HG03064 (cell line): ENCODE data around the gene KDM6B.
A peak's percentile ranks its signal among the peaks of the same experiment; 100 is the strongest.
"Not testable (repeated sequence)": the region's sequence is repeated elsewhere in the genome, so short reads cannot be mapped to it uniquely, and the experiment has no call there.

Experiments
- ATAC-seq: cut with Tn5 transposase; IDR thresholded peaks from one replicate; pipeline ENCODE4 v1.9.1; 2021; ENCODE audit warnings: low read depth; ENCODE audit not compliant: unreplicated experiment

The KDM6B gene

GRCh38 chr17:7833795-7834541 lies at the start of gene KDM6B:
TSS of gene KDM6B (plus strand) at chr17:7834217. CDS start at chr17:7845555, 11,338 bp downstream.
- peak; percentile 44 for ATAC-seq

DNA sequence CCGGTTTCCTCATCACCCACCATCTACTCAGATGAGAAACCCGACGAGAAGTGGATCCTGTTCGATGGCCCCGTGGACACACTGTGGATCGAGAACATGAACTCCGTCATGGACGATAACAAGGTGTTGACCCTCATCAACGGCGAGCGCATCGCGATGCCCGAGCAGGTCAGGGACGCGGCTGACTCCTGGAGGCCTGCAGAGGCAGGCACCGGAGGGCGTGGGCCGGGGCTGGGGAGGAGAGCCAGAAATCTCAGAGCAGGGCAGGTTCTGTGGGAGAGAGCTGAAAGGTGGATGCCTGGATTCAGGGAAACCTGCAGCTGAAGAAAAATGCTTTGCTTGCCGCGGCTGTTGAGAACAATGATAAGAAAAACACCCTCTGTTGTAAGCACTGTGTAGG lies 47.2 kb upstream of the KDM6B start:
- no peak for ATAC-seq

- ATAC-seq, result no peak
Observed at GRCh38 chr17:7789131-7789530, 44.9 kb upstream of the KDM6B start.

DNA sequence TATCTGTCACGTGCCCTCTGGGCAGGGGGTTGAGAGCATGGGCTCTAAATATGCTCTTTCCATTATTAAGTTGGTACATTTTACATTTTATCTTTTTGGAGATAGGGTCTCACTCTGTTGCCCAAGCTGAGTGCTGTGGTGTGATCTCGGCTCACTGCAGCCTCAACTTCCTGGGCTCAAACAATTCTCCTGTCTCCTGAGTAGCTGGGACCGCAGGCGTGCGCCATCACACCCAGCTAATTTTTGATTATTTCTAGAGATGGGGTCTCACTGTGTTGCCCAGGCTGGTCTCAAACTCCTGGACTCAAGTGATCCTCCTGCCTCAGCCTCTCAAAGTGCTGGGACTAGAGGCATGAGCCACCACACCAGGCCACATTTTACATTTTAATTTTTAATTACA lies 43.9 kb upstream of the KDM6B start:
- ATAC-seq, result no peak

DNA sequence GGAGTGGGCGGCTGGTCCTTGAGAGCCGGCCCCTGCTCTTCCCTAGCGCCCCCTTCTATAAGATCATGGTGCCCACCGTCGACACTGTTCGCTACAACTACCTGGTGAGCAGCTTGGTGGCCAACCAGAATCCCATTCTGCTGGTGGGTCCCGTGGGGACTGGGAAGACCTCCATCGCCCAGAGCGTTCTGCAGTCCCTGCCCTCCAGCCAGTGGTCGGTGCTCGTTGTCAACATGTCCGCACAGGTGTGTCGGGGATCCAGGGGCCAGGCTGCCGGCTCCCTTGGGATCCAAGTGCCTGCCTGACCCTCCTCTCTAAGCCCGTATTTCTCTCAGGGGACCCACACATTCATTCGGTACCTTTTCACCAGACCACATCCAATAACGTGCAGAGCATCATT lies 41.4 kb upstream of the KDM6B start:
- ATAC-seq, result no peak

DNA sequence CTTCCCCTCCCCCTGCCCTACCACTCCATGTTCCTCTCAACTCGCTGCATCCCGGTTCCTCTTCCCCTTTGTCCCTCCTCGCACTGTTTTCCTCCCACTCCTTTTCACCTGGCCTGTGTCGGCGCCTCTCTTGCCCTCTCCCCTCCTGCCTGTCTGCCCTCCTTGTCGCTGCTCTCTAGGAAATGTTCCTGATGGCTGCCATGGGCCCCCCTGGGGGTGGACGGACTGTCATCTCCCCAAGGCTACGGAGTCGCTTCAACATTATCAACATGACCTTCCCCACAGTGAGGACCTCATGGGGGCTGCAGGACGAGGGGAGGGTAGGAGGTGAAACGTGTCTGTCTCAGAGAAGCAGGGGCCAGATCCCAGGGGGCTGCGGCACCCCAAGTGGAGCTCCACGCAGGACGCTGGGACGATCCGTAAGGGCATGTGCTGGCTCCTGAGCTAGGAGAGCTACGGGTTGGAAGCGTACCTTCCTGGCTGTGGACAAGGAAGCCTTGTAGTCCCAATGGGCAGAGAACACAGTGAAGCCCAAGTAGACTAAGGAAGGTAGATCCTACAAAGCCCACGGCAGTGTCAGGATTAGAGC lies 39.8 kb upstream of the KDM6B start:
- no peak for ATAC-seq

- no peak for ATAC-seq
Observed at GRCh38 chr17:7797976-7798375, 36.0 kb upstream of the KDM6B start.

- no peak for ATAC-seq
Observed at GRCh38 chr17:7798839-7799238, 35.2 kb upstream of the KDM6B start.

DNA sequence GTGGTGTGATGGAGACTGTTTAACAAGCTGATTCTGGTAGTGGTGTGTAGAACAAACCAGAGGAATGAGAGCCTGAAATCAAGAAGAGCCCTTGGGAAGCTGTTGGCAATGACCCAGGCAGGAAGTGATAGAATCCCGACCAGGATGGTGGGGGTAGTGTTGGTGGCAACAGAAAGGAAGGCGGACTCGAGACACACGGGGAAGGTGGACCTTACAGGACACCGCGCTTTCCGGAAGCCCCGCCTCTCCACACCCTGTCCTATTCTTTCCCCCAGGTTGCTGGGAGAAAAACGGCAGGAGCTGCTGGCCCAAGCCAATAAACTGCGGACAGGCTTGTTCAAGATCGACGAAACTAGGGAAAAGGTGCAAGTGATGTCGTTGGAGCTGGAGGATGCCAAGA lies 30.0 kb upstream of the KDM6B start:
- ATAC-seq, result no peak

GRCh38 chr17:7806587-7806986 lies 27.4 kb upstream of the KDM6B start:
- ATAC-seq, result no peak

DNA sequence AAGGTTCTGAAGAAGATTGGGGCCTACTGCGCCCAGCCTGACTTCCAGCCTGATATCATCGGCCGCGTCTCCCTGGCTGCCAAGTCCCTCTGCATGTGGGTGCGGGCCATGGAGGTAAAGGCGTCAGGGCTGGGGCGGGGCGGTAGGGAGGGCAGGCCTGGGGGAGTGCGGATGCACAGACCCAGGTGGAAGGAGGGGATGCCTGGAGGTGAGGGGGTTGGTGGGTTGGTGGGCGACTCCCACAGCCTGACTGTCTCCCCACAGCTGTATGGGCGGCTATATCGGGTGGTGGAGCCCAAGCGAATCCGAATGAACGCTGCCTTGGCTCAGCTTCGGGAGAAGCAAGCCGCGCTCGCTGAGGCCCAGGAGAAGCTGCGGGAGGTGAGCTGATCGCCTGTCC lies 26.8 kb upstream of the KDM6B start:
- no peak for ATAC-seq

GRCh38 chr17:7809086-7809790 lies 24.8 kb upstream of the KDM6B start:
- no peak for ATAC-seq

DNA sequence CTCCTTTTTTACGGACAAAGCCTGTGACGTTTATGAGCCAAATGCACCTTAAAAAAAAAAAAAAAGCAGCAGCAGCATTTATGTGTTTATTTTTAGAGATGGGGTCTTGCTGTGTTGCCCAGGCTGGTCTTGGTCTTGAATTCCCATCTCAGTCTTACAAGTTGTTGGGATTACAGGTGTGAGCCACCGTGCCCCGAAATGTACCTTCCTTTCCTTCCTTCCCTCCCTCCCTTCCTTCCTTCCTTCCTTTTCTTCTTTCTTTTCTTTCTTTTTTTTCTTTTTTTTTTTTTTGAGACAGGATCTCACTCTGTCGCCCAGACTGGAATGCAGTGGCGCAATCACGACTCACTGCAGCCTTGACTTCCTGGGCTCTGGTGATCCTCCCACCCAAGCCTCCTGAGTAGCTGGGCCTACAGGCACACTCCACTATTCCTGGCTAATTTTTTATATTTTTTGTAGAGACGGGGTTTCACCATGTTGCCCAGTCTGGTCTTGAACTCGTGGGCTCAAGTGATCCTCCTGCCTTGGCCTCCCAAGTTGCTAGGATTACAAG lies 24.1 kb upstream of the KDM6B start:
- ATAC-seq, result not testable (repeated sequence)

GRCh38 chr17:7811251-7811650 lies 22.8 kb upstream of the KDM6B start:
- no peak for ATAC-seq

DNA sequence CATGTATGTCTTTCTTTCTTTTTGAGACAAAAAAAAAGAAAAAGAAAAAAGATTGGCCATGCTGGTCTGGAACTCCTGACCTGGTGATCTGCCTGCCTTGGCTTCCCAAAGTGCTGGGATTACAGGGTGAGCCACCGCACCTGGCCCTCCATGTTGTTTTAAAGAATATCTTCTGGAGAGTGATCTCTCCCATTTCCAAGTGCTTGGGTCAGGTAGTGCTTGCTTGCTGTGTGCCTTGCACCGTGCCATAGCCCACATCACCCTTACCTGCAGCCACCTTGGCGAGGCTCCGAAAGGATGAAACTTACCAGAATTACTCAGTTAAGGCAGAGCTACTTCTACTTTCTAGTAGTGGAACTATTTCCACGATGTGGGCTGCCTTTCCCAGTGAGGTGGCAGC lies 19.0 kb upstream of the KDM6B start:
- ATAC-seq, result no peak

DNA sequence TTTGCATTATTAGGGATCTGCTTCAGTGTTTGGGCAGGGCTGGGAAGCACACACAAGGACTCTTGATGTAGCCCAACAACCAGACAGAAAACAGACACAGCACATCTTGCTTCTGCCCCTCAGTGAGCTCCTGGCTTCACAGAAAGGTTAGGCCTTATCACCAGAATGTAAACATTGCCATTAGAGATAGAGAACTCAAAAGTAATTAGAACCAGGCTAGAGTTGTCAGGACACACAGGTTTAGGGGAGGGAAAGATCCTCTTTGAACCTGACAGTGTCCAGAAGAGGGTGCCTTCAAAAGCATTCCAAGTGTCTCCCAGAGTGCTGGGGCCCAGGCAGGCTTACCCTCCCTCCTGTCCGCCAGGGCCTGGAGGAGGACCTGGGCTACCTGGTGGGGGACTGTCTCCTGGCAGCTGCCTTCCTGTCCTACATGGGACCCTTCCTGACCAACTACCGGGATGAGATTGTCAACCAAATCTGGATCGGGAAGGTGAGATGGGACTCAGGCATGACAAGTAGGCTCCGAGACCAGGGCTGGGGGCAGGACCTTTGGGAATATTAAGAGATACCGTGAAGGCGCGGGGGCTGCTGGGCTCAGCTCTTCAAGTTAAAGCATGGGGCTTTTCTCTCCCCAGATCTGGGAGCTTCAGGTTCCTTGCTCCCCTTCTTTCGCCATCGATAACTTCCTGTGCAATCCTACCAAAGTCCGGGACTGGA lies 16.9 kb upstream of the KDM6B start:
- no peak for ATAC-seq

GRCh38 chr17:7817643-7817964 lies 16.4 kb upstream of the KDM6B start:
- ATAC-seq, result no peak

DNA sequence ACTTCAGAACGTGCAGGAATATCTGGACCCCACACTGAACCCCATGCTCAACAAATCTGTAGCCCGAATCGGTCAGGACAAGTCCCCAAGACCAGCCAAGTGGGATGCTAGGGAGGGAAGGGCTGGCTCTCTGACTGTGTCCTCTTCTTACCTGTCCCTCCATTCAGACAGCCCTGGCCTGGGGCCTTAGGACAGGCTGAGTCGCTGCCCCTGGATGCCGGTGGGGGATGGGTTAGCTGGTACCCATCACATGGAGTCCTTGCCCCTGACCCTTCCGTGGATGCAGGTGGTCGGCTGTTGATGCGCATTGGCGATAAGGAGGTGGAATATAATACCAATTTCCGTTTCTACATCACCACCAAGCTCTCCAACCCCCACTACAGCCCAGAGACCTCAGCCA lies 16.0 kb upstream of the KDM6B start:
- no peak for ATAC-seq

- ATAC-seq, result no peak
Observed at GRCh38 chr17:7818746-7819645, 15.0 kb upstream of the KDM6B start.

- ATAC-seq, result no peak
Observed at GRCh38 chr17:7820231-7820630, 13.8 kb upstream of the KDM6B start.
